Measurements from ENCODE around the gene BCAP29. TPM values are rescaled to one million over a fixed set of nuclear protein-coding genes. Genes with fewer than 3 reads are reported as not detected.

Gene BCAP29
- polyA plus RNA-seq, 6 donors from 2014 or later = 63.0 to 89.2 (median 77.5) TPM

DNA sequence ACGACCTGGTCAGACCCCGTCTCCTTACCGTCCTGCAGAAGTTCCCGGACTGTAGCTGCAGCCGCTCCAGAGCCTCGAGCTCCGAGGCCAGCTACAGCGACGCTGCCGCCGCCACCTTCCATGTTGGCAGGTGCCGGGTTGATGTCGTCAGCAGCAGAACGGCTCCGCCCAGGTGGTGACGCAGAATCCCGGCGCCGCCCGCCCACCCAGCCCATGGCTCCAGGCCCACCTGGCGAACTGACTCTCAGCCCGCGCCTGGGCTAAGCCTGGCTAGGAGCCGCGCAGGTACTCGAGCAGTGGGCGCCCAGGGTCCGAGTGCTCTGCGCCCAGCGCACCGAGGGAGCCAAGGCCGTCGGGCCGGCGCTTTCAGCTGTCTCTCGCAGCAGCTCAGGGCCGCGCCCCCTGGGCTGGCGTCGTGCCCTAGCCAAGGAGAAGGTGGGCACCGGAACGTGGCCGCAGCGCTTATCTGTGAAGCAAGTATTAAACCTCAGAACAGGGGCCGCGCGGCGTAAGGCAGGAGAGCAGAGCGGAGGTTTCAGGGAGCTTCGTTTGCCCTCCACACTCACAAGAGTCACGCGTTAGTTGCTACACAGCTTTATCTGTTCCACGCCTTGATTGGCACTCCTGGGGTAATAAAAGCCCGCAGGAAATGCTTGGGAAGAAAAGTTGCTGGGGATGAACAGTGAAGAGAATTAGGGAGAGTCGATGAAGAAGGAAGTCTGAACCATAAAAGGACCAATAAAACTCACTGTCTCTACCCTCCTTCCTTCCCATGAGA, 16.1 kb upstream of the BCAP29 start, which contains the start of the genes COG5 and DUS4L:
Gene COG5, minus strand, starts transcription at position 146 of the 778 bp plus-strand sequence. Its CDS starts 24 bp downstream, at position 122.
Gene DUS4L, plus strand, starts transcription at position 197 of the 778 bp plus-strand sequence. CDS start 3,100 bp downstream, outside the sequence.
- peak; percentile 81 to 93 for ATAC-seq (ENCODE audit: low read depth in 2 of 2)

DNA sequence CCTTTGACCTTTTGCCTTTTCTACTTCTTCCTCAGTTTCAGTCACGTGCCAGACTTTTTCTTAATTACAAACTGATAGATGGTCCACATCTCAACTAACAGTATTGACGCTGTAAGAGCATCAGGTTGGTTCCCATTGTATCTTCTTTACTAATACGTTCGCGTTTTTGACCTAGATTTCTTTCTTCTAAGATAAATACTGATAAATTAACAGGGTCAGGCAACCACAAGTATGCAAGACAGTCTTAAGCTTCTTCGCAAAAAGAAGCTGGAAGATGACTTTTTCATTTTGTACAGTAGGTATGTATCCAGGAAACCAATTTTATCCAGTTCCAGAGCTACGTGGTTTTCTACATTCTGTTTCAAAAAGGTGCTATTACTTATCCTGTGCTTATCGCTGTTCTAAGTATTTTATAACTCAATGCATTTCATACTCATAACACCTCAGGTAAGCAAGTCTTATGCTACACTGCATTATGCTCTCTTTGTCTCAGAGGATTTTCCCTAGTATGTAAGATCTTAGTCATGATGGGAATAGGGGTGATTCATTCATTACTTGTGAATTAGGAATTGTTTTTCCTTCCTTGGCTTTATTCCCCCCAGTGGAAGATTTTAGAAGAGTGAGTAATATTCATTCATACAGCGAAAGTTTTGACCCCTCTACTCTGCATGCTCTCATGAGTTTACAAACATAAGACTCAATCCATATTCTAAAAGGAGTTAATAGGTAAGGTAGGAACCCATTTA, 15.3 kb upstream of the BCAP29 start:
- Mint-ChIP-seq H3K9me3 (no peaks in the 10 kb centered on the region), H3K27me3 (no peaks in the 10 kb centered on the region), H3K36me3 (peaks cover 0 to 11% of the 10 kb centered on the region in 2 donors), H3K27ac (peak overlapping the region; percentile 93 to 99 (median 96)), H3K4me3 (peak overlapping the region; percentile 88 to 97 (median 91)), H3K4me1 (peaks cover 34 to 52% (median 44%) of the 10 kb centered on the region in 3 donors)
- no peak for DNase-seq
- no peak for ATAC-seq (ENCODE audit: low read depth in 2 of 2)

More for the DNA sequence above, 16.1 kb upstream of the BCAP29 start, which contains the start of the genes COG5 and DUS4L:
- Mint-ChIP-seq H3K27me3 (no peaks in the 10 kb centered on the region), H3K27ac (peak within 1 kb of the TSS; percentile 93 to 99 (median 96)), H3K4me1 (peaks cover 37 to 60% (median 44%) of the 10 kb centered on the region in 3 donors), H3K36me3 (peaks cover 0 to 11% of the 10 kb centered on the region in 2 donors), H3K4me3 (peak within 1 kb of the TSS; percentile 88 to 97 (median 91)), H3K9me3 (no peaks in the 10 kb centered on the region)
- DNase-seq = peak; percentile 83

DNA sequence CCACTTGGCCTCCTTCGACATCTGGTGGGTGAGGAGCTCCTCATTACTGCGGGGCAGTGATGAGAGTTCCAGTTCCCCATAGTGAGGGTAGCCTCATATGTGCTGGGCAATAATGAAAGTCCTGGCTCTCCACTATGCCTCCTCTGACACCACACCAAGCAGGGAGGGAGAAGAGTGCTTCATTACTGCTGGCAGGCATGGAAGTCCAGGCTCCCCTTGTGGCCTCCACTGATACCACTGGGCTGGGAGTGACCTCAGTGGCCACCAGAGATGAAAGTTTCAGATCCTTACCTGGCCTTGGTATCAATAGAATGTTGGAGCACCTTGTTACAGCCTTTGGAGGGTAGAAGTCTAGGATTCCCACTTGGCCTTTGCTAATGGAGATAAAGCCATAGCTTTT, 9.7 kb upstream of the BCAP29 start:
- ATAC-seq (ENCODE audit: low read depth in 2 of 2) (no peak), DNase-seq (no peak)
- H3K4me1 Mint-ChIP-seq = peaks cover 2 to 8% (median 5%) of the 10 kb centered on the region in 3 donors
- H3K4me3 Mint-ChIP-seq = no peak overlapping the region
- peaks cover 11 to 24% of the 10 kb centered on the region in 2 donors for H3K36me3 Mint-ChIP-seq
- H3K27ac Mint-ChIP-seq = peak overlapping the region in 1 of 6 donors; percentile 84
- H3K27me3 Mint-ChIP-seq = no peaks in the 10 kb centered on the region
- no peaks in the 10 kb centered on the region for H3K9me3 Mint-ChIP-seq

DNA sequence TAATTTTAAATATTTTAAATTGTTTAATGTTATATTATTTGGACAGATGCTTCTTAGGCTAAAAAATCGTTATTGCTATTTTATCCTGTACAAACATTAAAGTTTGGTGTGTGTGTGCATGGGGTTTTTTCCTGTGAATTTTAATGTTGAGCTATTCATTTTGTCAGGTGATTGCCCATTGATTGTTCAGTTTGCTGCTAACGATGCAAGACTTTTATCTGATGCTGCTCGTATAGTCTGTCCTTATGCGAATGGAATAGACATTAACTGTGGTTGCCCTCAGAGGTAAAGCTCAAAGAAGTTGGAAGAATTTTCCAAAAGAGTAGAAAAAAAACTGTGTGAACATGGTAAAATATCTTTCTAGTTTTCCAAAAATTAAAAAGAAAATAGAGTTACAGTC, 6.5 kb upstream of the BCAP29 start:
- Mint-ChIP-seq H3K4me1 (peaks cover 0 to 2% (median 2%) of the 10 kb centered on the region in 3 donors), H3K9me3 (no peaks in the 10 kb centered on the region), H3K27me3 (no peaks in the 10 kb centered on the region), H3K4me3 (no peak overlapping the region), H3K36me3 (peaks cover 11 to 13% of the 10 kb centered on the region in 2 donors), H3K27ac (peak overlapping the region in 1 of 6 donors; percentile 75)
- ATAC-seq (ENCODE audit: low read depth in 2 of 2) (no peak), DNase-seq (no peak)

DNA sequence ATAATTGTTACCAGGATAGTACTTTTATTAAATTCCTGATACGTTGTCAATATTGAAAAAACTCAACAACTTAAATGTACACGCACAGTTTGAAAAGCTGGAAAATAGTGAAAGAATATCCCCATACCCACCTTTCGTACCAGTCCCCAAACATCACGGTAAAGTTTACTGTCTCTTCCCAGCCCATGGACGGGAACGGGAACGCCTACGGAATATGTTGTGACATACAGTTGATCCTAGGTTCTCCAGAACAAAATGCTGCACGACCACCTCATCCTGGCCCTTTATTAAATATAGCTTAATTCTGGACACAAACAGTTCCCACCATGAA, 527 bp upstream of the BCAP29 start:
- peaks cover 0 to 4% of the 10 kb centered on the region in 2 donors for H3K36me3 Mint-ChIP-seq
- peak overlapping the region; percentile 84 to 96 (median 92) for H3K4me3 Mint-ChIP-seq
- no peaks in the 10 kb centered on the region for H3K27me3 Mint-ChIP-seq
- DNase-seq (no peak), ATAC-seq (ENCODE audit: low read depth in 2 of 2) (no peak)
- no peaks in the 10 kb centered on the region for H3K9me3 Mint-ChIP-seq
- peaks cover 20 to 31% (median 24%) of the 10 kb centered on the region in 3 donors for H3K4me1 Mint-ChIP-seq
- peak overlapping the region; percentile 79 to 97 (median 92) for H3K27ac Mint-ChIP-seq

DNA sequence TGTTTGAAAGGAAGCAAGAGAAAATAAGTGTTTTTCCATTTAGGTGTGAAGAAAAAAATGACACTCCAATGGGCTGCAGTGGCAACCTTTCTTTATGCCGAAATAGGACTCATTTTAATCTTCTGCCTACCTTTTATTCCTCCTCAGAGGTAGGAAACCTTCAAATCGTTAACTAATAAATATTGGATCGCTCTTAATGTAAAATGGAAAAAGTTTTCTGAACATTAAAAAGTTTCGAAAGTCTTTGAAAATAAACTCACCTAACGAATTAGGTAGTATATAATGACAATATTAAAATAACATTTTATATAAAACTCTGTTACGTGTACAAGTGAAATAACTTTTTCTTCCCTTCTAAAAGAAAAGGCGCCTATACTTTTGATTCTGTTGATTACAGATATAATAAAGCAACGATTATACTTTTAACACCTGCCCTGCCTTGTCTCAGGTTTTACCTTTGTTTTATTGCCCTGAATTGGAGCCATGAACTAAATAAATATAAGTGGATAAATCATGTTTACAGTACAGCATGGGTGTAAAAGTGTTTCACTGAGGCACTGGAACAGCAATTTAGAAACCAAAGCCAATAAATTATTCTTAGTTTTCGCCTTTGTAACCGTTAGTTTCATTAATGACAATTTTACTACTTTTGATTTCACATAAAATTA, 804 bp downstream of the BCAP29 start:
- Mint-ChIP-seq H3K36me3 (peaks cover 7 to 9% of the 10 kb centered on the region in 2 donors), H3K27me3 (no peaks in the 10 kb centered on the region), H3K27ac (peak overlapping the region in 5 of 6 donors; percentile 63 to 91 (median 86)), H3K4me3 (peak overlapping the region; percentile 81 to 92 (median 86)), H3K4me1 (peaks cover 20 to 34% (median 28%) of the 10 kb centered on the region in 3 donors), H3K9me3 (no peaks in the 10 kb centered on the region)
- no peak for DNase-seq
- ATAC-seq (ENCODE audit: low read depth in 2 of 2) = no peak

DNA sequence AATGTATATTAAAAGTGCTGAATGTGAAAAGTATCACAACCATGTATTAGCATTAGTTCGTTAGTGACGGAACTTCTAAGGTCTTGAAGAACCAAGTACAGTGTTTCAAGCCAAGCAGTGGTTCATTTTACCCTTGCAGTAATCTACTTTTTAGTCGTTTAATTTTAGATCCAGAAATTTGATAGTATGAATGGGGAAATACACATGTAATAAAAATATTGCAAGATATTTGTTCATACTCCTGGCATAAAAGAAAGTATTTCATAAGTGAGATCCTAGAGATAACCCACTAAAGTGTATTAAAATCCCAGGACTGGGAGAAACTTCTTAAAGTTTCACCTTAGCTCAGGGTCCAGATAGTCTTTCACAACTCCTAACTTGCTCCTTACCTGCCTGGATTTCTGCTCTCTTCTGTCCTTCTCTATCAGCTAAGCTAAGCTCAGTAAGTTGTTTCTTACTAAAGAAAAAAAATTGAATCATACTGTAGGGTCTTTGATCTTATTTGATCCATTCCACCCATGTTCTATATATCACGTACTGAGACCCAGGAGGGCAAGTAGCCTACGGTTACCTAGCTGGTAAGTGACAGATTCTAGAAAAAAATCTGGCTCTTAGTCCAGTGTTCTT, 1.5 kb downstream of the BCAP29 start:
- H3K27me3 Mint-ChIP-seq = no peaks in the 10 kb centered on the region
- peaks cover 20 to 37% (median 28%) of the 10 kb centered on the region in 3 donors for H3K4me1 Mint-ChIP-seq
- H3K36me3 Mint-ChIP-seq = peaks cover 7 to 9% of the 10 kb centered on the region in 2 donors
- H3K4me3 Mint-ChIP-seq = peak overlapping the region; percentile 48 to 92 (median 82)
- no peak for DNase-seq
- H3K27ac Mint-ChIP-seq = peak overlapping the region in 4 of 6 donors; percentile 31 to 90 (median 87)
- H3K9me3 Mint-ChIP-seq = no peaks in the 10 kb centered on the region
- ATAC-seq (ENCODE audit: low read depth in 2 of 2) = no peak

DNA sequence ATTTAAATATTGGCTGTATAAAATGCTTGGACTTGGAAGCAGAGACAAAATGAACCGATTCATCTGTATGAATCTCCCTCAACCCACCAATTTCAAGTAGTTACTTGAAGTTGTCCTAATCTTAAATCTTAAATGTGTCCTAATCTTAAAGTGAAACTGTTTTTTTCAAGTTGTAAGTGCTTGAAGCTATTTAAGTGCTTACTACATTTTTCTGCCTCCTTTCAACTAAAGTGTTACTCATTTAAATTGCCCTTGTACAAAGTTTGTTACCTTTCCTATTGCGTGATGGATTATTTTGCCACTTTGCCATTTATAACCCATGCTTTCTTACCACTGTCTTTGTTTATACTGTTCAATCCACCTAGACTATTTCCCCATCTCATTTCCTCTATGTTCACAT, 2.8 kb downstream of the BCAP29 start:
- Mint-ChIP-seq H3K4me1 (peaks cover 20 to 37% (median 28%) of the 10 kb centered on the region in 3 donors), H3K27ac (peak overlapping the region in 2 of 6 donors; percentile 6 to 31), H3K4me3 (peak overlapping the region in 1 of 8 donors; percentile 92), H3K36me3 (peaks cover 7 to 9% of the 10 kb centered on the region in 2 donors), H3K9me3 (no peaks in the 10 kb centered on the region), H3K27me3 (no peaks in the 10 kb centered on the region)
- no peak for DNase-seq
- no peak for ATAC-seq (ENCODE audit: low read depth in 2 of 2)

DNA sequence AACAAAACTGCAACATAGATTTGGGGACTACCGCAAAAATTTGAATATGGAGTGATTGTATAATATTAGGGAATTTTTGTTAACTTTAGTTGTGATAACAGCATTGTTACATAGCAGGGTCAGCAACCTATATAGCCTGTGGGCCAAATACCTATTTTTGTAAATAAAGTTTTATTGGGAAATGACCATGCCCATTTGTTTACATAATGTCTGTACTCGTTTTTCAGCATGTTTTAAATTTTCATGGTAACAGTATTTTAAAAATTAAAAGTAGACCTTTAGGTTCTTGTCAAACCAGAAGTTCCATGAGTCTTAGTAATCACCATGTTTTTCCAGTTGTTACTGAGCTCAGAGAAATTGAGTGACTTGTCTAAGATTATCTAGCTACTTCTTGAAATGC, 4.7 kb downstream of the BCAP29 start:
- H3K4me1 Mint-ChIP-seq = peaks cover 15 to 25% (median 24%) of the 10 kb centered on the region in 3 donors
- H3K27ac Mint-ChIP-seq = peak overlapping the region in 1 of 6 donors; percentile 44
- no peak overlapping the region for H3K4me3 Mint-ChIP-seq
- no peaks in the 10 kb centered on the region for H3K9me3 Mint-ChIP-seq
- ATAC-seq (ENCODE audit: low read depth in 2 of 2) (no peak), DNase-seq (no peak)
- peaks cover 7 to 14% of the 10 kb centered on the region in 2 donors for H3K36me3 Mint-ChIP-seq
- H3K27me3 Mint-ChIP-seq = no peaks in the 10 kb centered on the region

DNA sequence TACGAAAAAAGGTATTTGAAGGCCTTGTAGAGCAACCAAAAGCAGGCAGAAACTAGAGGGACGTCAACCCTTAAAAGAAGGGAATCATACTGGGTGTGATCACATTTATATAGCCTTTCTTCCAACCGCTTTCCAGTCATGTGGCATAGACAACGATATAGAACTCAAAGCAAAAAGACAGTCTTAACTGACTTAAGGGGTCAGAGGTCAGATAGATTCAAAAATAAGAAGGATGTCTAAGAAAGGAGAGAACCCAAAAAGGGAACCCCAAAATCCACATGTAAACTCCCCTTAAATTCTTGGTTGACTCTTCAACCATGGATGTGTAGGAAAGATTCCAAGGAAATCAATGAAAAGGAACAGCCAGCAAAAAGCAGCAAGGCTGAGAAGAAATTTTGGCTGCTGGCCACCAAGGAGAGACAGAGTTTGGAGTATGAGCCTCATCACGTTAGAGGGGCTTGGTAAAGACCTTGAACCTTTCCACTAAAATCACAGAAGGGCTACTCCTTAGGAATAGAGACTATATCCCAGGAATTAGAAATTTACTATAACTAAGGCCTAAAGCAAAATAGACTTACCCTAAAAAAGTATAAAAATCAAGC, 8.6 kb downstream of the BCAP29 start:
- no peak for DNase-seq
- H3K36me3 Mint-ChIP-seq = peaks cover 7 to 14% of the 10 kb centered on the region in 2 donors
- no peaks in the 10 kb centered on the region for H3K9me3 Mint-ChIP-seq
- no peak overlapping the region for H3K4me3 Mint-ChIP-seq
- H3K4me1 Mint-ChIP-seq = peaks cover 4 to 11% (median 7%) of the 10 kb centered on the region in 3 donors
- ATAC-seq (ENCODE audit: low read depth in 2 of 2) = no peak
- H3K27ac Mint-ChIP-seq = no peak overlapping the region
- H3K27me3 Mint-ChIP-seq = no peaks in the 10 kb centered on the region

DNA sequence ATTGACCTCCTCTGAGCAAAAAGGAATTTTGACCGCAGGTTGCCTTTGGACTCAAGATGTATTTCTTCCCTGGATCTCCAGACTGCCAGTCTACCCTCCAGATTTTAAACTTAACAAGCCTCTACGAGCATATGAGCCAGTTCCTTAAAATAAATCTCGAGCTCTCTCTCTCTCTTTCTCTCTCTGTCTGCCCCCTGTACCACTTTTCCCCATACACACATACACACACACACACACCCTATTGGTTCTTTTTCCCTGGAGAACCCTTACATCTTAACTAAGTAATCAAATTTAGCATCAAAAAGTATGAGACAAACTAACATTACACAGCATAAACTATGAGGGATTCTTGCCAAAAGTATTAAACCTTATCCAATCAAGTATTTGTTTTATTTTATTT, 11.4 kb downstream of the BCAP29 start:
- ATAC-seq (ENCODE audit: low read depth in 2 of 2) (no peak), DNase-seq (no peak)
- Mint-ChIP-seq H3K27me3 (no peaks in the 10 kb centered on the region), H3K4me3 (no peak overlapping the region), H3K27ac (no peak overlapping the region), H3K36me3 (peaks cover 8 to 12% of the 10 kb centered on the region in 2 donors), H3K9me3 (no peaks in the 10 kb centered on the region), H3K4me1 (peaks cover 0 to 7% (median 0%) of the 10 kb centered on the region in 3 donors)

DNA sequence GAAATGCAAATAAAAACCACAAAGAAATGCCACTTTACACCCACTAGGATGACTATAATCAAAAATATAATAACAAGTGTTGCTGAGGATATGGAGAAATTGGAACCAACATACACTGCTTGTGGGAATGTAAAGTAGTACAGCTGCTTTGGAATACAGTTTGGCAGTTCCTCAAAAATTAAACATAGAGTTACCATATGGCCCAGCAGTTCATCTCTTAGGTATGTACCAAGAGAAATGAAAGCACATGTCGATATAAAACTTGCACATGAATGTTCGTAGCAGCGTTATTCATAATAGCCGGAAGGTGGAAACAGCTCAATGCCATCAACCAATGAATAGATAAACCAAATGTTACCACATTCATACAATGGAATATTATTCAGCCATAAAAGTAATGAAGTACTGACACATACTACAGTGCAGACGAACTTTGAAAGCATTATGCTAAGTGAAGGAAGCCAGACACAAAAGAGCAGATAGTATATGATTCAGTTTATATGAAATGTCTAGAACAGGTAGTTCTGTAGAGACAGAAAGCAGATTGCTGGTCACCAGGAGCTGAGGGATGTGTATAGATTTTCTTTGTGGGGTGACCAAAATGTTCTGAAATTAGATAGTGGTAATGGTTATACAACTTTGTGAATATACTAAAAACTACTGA, 12.4 kb downstream of the BCAP29 start:
- Mint-ChIP-seq H3K36me3 (peaks cover 8 to 12% of the 10 kb centered on the region in 2 donors), H3K9me3 (no peaks in the 10 kb centered on the region), H3K27ac (peak overlapping the region in 1 of 6 donors; percentile 7), H3K27me3 (no peaks in the 10 kb centered on the region), H3K4me3 (no peak overlapping the region), H3K4me1 (peaks cover 0 to 7% (median 0%) of the 10 kb centered on the region in 3 donors)
- ATAC-seq (ENCODE audit: low read depth in 2 of 2) (no peak), DNase-seq (no peak)
